ENCODE data around the gene U2AF1L4.

The U2AF1L4 gene, protein sequence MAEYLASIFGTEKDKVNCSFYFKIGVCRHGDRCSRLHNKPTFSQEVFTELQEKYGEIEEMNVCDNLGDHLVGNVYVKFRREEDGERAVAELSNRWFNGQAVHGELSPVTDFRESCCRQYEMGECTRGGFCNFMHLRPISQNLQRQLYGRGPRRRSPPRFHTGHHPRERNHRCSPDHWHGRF

GRCh38 chr19:35745328-35746086 lies at the start of gene U2AF1L4, which contains the start of gene PSENEN:
Gene U2AF1L4 (minus strand): TSS chr19:35745418. CDS start chr19:35745391, 27 bp downstream.
Gene PSENEN (plus strand): TSS chr19:35745651. CDS start chr19:35745931, 280 bp downstream.
- peak; percentile 98 for DNase-seq

GRCh38 chr19:35793381-35794165 lies 48.4 kb upstream of the U2AF1L4 start:
- no peak for DNase-seq

DNA sequence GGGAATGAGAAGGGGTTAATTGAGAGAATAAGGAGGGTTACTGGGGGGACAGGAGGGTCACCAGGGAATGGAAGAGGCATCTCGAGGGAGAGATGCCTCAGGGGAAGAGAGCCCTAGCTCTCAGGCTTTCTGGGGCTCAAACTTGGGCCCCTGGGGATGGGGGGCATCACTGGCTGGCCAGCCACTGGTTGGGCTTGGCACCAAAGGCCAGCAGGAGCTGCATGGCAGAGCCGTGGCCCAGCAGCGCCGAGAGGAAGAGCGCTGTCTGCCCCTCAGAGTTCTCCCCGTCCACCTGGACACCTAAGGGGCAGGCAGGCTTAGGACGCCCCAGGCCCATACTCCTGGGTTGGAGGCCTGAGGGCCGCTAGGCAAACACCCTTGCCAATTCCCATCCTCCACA lies 47.7 kb upstream of the U2AF1L4 start:
- no peak for DNase-seq

GRCh38 chr19:35792312-35792711 lies 47.1 kb upstream of the U2AF1L4 start:
- DNase-seq, result no peak

- no peak for DNase-seq
Observed at GRCh38 chr19:35791814-35792279, 46.6 kb upstream of the U2AF1L4 start.

GRCh38 chr19:35790981-35791813 lies 46.0 kb upstream of the U2AF1L4 start:
- no peak for DNase-seq

DNA sequence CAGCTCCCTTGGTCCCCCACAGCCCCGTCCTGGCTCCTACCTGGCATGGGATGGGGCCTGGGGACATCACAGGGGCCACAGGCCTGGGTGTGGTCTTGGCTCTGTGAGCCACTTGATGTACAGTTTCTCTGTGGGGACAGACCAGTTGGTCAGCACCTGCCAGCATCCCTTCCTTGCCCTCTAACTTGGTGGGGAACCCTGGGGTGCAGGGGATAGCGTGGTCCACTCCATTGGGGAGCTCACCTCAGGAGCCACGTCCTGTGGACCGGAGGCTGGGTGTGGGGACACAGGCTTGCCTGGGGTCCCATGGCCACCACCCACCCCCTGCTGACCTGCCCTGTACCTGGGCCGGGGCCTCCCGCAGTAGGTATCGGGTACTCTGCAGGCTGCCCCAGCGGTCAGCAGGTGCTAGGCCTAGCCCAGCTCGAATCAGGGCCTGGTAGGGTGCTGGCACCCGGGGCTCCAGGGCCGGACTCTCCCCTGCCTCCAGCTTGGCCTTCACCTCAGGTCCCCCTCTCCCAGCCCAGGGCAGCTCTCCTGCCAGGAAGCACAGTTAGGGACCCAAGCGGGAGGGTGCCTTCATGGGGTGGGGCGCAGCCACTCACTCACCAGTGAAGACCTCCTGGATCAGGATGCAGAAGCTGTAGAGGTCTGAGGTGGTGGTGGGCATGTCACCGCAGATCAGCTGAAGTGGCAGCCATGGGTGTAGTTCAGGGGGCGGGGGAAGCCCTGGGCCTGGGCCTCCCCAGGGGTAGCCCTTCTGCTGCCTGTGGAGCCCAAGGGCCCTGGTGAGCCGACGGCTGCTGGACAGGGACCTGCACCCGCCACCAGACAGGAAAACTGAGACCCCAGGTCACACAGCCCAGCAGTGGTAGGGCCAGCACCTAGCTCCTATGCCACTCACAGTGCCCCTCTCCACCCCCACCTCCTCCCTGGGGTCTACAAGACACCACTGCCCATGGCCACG lies 45.0 kb upstream of the U2AF1L4 start:
- DNase-seq, result no peak

- DNase-seq, result no peak
Observed at GRCh38 chr19:35789195-35789977, 44.2 kb upstream of the U2AF1L4 start.

- no peak for DNase-seq
Observed at GRCh38 chr19:35788205-35788960, 43.2 kb upstream of the U2AF1L4 start.

DNA sequence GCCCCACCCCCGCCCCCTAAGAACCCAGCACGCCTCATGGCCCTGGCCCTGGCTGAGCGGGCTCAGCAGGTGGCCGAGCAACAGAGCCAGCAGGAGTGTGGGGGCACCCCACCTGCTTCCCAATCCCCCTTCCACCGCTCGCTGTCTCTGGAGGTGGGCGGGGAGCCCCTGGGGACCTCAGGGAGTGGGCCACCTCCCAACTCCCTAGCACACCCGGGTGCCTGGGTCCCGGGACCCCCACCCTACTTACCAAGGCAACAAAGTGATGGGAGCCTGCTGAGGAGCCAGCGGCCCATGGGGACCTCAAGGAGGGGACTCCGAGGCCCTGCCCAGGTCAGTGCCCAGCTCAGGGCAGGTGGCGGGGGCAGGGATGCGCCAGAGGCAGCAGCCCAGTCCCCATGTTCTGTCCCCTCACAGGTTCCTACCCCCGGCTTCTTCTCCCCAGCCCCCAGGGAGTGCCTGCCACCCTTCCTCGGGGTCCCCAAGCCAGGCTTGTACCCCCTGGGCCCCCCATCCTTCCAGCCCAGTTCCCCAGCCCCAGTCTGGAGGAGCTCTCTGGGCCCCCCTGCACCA lies 42.1 kb upstream of the U2AF1L4 start:
- DNase-seq, result no peak

- no peak for DNase-seq
Observed at GRCh38 chr19:35786299-35787160, 41.3 kb upstream of the U2AF1L4 start.

DNA sequence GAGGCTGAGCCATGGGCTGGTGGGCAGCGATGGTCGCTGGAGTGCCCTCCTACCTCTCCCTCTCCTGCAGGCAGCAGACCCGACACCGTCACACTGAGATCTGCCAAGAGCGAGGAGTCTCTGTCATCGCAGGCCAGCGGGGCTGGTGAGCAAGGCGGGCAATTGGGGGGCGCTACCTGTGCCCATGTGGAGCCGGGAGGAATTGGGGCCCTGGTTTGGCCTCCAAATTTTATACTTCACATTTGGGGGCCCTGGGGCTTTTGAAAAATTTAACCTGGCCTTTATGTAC lies 40.1 kb upstream of the U2AF1L4 start:
- no peak for DNase-seq

GRCh38 chr19:35784503-35785338 lies 39.5 kb upstream of the U2AF1L4 start:
- no peak for DNase-seq

- DNase-seq, result no peak
Observed at GRCh38 chr19:35783469-35784434, 38.5 kb upstream of the U2AF1L4 start.

- DNase-seq, result no peak
Observed at GRCh38 chr19:35782589-35782988, 37.4 kb upstream of the U2AF1L4 start.

- DNase-seq, result no peak
Observed at GRCh38 chr19:35781650-35782049, 36.4 kb upstream of the U2AF1L4 start.

Data from NCI-H446 treated with DMSO at 0.1 percent for 48 hours (cell line).